Measurements from ENCODE around the gene SGSM1. TPM values are rescaled to one million over a fixed set of nuclear protein-coding genes. Genes with fewer than 3 reads are reported as not detected.
"Not testable (repeated sequence)": the region's sequence is repeated elsewhere in the genome, so short reads cannot be mapped to it uniquely, and the experiment has no call there.

The SGSM1 gene
- total RNA-seq, 1 donor from 2014 or later = 6.8 TPM

DNA sequence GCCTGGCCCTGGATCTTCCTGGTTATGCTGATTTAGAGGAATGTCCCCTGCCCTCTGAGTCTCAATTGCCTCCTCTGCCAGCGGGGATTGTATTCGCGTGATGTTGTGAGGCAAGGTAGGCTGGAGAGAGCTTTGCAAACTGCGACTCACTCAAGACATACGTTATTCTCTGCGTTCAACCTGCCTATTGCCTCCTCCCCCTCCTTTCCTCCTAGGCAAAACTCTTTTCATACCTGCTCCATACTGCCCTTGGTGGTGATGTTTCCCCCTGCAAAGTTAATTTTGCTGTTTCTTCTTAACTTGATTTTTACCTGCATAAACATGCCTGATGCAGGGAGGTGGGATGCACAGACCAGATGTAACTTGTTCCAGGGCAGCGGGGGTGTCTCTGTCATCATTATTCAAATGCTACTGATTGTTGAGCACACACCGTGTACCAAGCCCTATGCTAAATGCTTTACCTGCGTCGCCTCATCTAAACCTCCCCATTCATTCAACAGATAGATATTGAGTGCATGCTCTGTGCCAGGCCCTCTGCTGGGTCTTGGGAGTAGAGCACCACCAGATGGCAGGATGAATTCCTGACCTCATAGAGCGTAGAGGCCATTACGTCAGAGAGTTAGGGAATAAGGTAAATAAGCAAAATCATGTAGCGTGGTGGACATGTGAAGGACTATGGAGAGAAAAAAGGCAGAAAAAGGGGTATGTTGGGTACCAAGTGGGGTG, 29.0 kb downstream of the SGSM1 start:
- DNase-seq (ENCODE audit: low spot score) = peak; percentile 26

DNA sequence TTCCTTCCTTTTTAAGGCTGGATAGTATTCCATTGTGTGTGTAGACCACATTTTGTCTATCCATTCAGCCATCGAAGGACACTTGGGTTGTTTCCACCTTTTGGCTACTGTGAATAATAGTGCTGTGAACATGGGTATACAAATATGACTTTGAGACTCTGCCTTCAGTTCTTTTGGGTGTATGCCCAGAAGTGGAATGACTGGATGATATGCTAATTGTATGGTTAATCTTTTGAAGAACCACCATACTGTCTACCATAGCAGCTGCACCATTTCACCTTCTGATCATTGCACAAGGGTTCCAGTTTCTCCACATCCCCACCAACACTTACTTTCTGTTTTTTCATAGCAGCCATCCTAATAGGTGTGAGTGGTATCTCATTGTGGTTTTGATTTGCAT, 30.3 kb downstream of the SGSM1 start:
- no peak for DNase-seq (ENCODE audit: low spot score)

DNA sequence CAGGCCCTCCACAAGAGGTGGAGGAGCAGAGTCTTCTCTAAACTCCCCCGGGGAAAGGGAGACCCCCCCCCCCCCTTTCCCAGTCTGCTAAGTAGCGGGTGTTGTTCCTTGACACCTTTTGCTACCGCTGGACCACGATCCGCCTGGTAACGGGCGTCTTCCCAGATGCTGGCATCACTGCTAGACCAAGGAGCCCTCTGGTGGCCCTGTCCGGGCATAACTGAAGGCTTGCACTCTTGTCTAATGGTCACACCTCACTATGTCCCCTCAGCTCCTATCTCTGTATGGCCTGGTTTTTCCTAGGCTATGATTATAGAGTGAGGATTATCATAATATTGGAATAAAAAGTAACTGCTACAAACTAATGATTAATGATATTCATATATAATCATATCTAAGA, 31.5 kb downstream of the SGSM1 start:
- not testable (repeated sequence) for DNase-seq (ENCODE audit: low spot score)

DNA sequence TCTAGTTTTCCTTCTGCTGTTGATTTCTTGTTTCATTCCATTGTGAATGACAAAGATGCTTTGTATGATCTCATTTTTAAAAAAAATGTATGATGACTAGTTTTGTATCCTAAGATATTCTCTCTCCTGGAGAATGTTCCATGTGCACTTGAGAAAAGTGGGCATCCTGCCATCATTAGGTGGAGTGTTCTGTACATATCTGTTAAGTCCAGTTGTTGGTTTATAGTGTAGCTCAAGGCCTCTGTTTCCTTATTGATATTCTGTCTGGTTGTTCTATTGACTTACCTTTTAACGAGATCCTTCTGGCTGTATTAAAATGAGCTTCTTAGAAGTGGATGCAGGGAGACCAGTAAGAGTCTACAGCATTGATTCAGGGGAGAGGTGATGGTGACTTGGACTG, 35.2 kb downstream of the SGSM1 start:
- DNase-seq (ENCODE audit: low spot score) = no peak

DNA sequence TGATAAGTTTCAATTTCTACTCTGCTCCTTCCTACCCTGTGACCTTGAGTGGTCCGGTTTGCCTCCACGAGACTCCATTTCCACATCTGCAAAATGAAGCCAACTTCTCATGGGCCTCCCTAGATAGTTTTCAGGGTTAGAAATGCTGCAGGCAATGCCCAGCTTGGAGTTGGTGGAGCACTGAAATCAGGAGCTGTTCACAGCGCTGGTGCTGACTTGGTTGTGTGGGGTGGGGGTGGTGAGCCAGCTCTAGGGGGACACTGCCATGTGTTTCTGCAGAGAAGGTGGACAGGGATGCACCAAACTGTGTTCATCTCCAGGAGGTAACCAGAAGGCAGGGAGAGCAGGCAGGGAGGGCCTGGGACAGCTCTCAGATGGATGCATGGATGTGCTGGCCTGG, 37.0 kb downstream of the SGSM1 start:
- DNase-seq (ENCODE audit: low spot score) = no peak

DNA sequence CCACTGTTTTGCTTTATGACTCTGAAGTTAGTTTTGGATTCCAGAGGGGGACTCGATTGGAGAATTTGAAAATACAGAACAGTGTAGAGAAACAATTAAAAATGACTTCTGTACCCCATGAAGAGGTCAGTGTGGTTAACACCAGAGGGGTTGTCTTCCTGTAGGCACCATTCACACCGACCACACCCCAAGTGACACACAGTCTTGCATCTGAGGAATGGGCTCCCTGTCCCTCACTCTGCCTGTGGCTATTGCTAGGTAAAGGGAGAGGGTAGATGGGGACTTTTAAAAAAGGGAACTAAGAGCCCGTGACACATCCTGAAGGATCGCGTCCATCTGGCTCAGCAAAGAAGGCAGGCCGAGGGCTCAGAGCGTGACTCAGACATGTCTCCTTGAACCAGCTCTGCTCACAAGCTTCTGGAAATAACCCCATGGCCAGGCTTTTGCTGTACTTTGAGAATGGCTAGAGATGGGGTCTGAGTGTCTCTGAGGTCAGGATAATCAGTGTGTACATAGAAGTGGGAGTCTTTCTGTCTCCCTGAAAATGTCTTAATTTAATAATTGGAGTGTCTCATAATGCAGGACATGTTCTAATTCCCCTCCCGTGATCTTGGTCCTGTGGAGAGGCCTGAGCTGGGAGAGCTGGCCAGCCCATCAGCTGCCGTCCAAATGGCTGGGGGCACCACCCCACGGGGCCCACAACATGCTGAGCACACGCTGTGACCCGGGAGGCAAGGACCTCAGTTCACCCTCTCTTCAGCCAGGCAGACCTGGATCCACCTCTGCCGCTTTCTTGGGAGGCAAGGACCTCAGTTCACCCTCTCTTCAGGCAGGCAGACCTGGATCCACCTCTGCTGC, 39.3 kb downstream of the SGSM1 start:
- no peak for DNase-seq (ENCODE audit: low spot score)

- no peak for DNase-seq (ENCODE audit: low spot score)
These were observed 41.5 kb downstream of the SGSM1 start for GRCh38 chr22:24847490-24847889.

- DNase-seq (ENCODE audit: low spot score) = no peak
These were observed 42.7 kb downstream of the SGSM1 start for GRCh38 chr22:24848559-24849168.

GRCh38 chr22:24855794-24856193, 49.8 kb downstream of the SGSM1 start:
- no peak for DNase-seq (ENCODE audit: low spot score)

DNA sequence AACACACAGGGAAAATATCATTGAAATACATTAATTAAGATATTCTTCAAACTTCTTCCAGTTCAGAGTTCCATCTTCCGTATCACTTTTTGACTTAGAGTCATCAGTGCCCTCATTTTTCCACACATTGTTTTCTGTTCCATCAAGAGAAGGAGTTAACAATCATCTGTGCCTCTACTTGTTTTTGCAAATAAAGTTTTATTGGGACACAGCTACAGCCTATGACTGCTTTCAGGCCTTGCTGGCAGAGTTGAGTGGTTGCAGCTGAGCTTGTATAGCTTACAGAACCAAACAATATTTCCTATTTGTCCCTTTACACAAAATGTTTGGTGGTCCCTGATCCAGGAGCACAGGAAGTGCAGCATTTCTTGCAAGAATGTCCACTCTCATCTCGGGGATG, 51.6 kb downstream of the SGSM1 start:
- no peak for DNase-seq (ENCODE audit: low spot score)

DNA sequence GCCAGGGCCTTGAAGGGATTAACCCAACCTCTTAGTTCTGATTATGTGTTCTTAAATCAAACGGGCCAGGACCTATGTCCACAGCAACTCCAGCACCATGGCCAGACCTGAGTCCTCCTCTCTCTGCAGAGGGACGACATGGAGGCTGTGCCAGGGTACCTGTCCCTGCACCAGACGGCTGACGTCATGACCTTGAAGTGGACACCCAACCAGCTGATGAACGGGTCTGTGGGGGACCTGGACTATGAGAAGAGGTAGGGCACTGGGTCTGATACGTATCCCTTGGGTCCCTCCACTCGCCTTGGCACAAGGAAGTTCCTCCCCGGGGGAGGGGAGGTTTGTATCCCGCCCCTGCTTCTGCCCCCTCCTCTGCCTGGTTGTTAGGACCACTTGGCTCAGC, 53.6 kb downstream of the SGSM1 start:
- no peak for DNase-seq (ENCODE audit: low spot score)

DNA sequence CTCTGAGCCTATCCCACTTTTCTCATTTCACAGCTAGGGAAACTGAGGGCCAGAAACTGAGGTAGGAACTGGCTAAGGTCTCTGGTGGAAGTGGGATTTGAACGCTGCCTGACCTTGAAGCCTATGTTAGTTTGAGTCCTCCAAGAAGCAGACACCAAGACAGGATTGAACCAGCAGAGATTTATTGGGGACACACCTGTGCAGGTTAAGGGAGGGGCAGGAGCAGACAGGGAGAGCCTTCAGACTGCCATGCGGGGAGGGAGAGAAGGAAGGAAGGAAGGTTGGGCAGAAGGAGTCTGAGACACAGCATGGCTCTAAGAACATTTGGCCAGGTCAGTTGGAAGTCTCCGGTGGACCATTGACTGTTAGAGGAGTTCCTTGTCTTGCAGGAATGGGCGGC, 59.5 kb downstream of the SGSM1 start:
- no peak for DNase-seq (ENCODE audit: low spot score)

- no peak for DNase-seq (ENCODE audit: low spot score)
These were observed 61.5 kb downstream of the SGSM1 start for GRCh38 chr22:24867323-24868022.

- DNase-seq (ENCODE audit: low spot score) = no peak
These were observed 63.0 kb downstream of the SGSM1 start for GRCh38 chr22:24868979-24869378.

- DNase-seq (ENCODE audit: low spot score) = no peak
These were observed 65.7 kb downstream of the SGSM1 start for GRCh38 chr22:24871611-24872205.

GRCh38 chr22:24873226-24873625, 67.2 kb downstream of the SGSM1 start:
- DNase-seq (ENCODE audit: low spot score) = no peak

GRCh38 chr22:24875862-24876506, 70.0 kb downstream of the SGSM1 start:
- DNase-seq (ENCODE audit: low spot score) = no peak

DNA sequence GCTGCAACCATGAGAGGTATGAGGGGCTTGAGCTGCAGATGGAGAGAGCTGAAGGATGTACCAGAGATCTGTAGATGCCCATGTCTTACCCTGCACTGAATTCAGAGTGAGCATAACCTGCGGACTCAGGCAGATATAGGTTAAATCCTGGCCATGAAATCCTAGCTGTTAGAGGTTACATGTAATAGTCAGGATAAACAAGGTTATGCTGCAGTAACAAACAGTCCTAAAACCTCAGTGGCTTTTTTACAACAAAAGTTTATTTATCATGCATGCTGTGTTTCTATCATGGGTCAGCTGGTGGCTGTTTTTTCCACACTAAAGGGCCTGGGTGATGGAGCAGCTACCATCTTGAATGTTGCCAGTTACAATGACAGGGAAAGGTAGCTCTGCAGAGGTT, 70.7 kb downstream of the SGSM1 start:
- DNase-seq (ENCODE audit: low spot score) = no peak

GRCh38 chr22:24878969-24879368, 73.0 kb downstream of the SGSM1 start:
- DNase-seq (ENCODE audit: low spot score) = no peak

DNA sequence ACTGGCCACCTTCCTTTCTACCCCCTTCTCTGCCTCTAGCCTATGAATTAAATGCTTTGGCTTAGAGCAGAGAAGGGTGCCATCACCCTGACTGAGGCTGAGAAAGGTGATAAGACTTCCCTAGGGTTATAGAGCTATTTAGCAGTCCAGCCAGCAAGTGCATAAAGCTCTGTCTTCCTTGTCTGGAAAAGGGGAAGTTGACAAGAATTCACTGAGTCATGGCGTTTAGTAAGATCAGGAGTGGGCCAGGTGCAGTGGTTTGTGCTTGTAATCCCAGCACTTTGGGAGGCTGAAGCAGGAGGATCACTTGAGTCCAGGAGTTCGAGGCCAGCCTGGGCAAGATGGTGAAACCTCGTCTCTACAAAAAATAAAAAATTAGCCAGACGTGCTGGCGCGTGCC, 77.4 kb downstream of the SGSM1 start:
- no peak for DNase-seq (ENCODE audit: low spot score)

DNA sequence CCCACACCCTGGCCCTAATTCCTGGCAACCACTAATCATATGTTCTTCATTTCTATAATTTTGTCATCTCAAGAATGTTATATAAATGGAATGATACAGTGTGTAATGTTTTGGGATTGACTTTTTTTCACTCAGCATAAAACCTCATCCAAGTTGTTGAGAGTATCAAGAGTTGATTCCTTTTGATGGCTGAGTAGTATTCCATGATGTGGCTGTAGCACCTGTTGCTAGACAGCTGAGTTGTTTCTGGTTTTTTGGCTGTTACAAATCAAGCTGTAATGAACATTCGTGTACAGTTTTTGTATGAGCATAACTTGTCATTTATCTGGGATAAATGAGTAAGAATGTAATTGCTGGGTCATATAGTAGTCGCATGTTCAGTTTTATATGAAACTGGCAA, 81.2 kb downstream of the SGSM1 start:
- no peak for DNase-seq (ENCODE audit: low spot score)

Data from mucosa of gallbladder (tissue), 1 donor.